ENCODE data around the gene ARHGEF7. TPM values are rescaled to one million over a fixed set of nuclear protein-coding genes. Genes with fewer than 3 reads are reported as not detected.

The ARHGEF7 gene
- total RNA-seq, 1 experiment from 2014 or later: 47.3 TPM

DNA sequence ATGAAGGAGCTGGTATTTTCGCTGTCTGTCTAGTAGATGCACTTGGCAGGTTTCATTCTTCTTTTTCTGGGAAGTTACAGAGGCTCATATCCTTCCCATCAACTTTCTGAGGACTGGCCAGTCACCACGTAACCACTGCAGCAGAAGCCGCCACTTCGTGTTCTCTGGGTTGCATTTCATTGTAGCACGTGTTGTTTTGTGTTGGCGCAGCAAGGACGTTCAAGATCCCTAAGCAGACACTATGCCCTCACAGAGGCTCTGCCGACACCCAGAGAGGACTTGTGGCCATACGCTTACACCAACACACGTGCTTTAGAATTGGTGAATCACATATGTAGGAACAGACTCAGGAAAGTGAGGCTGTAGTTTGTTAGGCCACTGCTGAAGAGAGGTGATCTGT is 163.1 kb downstream of the ARHGEF7 start:
- Mint-ChIP-seq H3K4me1 (no peaks in the 10 kb centered on the region), H3K27me3 (ENCODE audit: low read depth) (no peaks in the 10 kb centered on the region), H3K27ac (no peak overlapping the region), H3K4me3 (no peak overlapping the region), H3K36me3 (peaks cover 39% of the 10 kb centered on the region), H3K9me3 (no peaks in the 10 kb centered on the region)
- ChIA-PET CTCF (no interaction called here), POLR2A (no interaction called here)
- no peak for DNase-seq (ENCODE audit: low spot score)
- TF ChIP-seq, protein P1, sequence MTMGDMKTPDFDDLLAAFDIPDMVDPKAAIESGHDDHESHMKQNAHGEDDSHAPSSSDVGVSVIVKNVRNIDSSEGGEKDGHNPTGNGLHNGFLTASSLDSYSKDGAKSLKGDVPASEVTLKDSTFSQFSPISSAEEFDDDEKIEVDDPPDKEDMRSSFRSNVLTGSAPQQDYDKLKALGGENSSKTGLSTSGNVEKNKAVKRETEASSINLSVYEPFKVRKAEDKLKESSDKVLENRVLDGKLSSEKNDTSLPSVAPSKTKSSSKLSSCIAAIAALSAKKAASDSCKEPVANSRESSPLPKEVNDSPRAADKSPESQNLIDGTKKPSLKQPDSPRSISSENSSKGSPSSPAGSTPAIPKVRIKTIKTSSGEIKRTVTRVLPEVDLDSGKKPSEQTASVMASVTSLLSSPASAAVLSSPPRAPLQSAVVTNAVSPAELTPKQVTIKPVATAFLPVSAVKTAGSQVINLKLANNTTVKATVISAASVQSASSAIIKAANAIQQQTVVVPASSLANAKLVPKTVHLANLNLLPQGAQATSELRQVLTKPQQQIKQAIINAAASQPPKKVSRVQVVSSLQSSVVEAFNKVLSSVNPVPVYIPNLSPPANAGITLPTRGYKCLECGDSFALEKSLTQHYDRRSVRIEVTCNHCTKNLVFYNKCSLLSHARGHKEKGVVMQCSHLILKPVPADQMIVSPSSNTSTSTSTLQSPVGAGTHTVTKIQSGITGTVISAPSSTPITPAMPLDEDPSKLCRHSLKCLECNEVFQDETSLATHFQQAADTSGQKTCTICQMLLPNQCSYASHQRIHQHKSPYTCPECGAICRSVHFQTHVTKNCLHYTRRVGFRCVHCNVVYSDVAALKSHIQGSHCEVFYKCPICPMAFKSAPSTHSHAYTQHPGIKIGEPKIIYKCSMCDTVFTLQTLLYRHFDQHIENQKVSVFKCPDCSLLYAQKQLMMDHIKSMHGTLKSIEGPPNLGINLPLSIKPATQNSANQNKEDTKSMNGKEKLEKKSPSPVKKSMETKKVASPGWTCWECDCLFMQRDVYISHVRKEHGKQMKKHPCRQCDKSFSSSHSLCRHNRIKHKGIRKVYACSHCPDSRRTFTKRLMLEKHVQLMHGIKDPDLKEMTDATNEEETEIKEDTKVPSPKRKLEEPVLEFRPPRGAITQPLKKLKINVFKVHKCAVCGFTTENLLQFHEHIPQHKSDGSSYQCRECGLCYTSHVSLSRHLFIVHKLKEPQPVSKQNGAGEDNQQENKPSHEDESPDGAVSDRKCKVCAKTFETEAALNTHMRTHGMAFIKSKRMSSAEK (CRISPR knock-in tag; IDR thresholded peaks at IDR 0.05; ENCODE audit: borderline replicate concordance): no peak
- TF ChIP-seq SMAD3 (CRISPR knock-in tag; IDR thresholded peaks at IDR 0.05; ENCODE audit: borderline replicate concordance) (no peak), ESRRA (CRISPR knock-in tag; IDR thresholded peaks at IDR 0.05; ENCODE audit: borderline replicate concordance) (no peak), E2F4 (CRISPR knock-in tag; IDR thresholded peaks at IDR 0.05; ENCODE audit: borderline replicate concordance, low read depth) (no peak), PRRX2 (CRISPR knock-in tag; IDR thresholded peaks at IDR 0.05) (no peak), ATF6 (CRISPR knock-in tag; IDR thresholded peaks at IDR 0.05) (no peak), SP1 (CRISPR knock-in tag; conservative IDR thresholded peaks at IDR 0.05) (no peak), ZNF317 (CRISPR knock-in tag; IDR thresholded peaks at IDR 0.05; ENCODE audit: borderline replicate concordance, low read depth) (no peak), FOXJ3 (CRISPR knock-in tag; IDR thresholded peaks at IDR 0.05; ENCODE audit: borderline replicate concordance) (no peak), RORB (CRISPR knock-in tag; IDR thresholded peaks at IDR 0.05) (no peak), SOX15 (CRISPR knock-in tag; IDR thresholded peaks at IDR 0.05) (no peak)
- TF ChIP-seq, protein P2, sequence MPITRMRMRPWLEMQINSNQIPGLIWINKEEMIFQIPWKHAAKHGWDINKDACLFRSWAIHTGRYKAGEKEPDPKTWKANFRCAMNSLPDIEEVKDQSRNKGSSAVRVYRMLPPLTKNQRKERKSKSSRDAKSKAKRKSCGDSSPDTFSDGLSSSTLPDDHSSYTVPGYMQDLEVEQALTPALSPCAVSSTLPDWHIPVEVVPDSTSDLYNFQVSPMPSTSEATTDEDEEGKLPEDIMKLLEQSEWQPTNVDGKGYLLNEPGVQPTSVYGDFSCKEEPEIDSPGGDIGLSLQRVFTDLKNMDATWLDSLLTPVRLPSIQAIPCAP (CRISPR knock-in tag; IDR thresholded peaks at IDR 0.05): no peak
- TF ChIP-seq, protein P3, sequence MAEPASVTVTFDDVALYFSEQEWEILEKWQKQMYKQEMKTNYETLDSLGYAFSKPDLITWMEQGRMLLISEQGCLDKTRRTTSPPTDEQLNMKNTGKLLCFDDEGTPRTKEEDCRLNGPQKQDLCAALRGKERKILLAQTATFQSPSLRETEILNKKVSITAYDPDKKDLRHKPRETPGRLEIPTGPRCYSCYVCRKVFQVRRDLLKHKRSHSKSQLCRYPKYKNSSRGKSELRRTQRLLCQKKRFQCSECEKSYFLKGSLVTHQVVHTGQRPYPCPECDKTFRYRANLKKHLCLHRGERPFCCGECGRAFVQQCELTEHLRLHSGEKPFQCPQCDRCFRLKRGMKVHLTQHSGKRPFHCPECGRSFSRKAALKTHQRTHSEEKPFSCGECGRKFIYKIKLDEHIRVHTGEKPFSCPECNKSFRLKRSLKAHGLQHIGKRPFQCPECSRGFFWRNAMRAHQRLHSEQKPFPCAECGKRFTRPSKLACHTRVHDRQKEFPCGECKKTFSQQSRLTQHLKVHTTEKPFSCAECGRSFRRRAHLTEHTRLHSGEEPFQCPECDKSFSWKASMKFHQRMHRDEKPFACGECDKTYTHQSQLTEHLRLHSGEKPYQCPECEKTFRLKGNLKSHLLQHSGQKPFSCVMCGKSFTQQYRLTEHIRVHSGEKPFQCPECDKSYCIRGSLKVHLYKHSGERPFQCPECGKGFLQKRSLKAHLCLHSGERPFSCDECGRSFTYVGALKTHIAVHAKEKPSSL (CRISPR knock-in tag; conservative IDR thresholded peaks at IDR 0.05): no peak
- TF ChIP-seq, protein P4, sequence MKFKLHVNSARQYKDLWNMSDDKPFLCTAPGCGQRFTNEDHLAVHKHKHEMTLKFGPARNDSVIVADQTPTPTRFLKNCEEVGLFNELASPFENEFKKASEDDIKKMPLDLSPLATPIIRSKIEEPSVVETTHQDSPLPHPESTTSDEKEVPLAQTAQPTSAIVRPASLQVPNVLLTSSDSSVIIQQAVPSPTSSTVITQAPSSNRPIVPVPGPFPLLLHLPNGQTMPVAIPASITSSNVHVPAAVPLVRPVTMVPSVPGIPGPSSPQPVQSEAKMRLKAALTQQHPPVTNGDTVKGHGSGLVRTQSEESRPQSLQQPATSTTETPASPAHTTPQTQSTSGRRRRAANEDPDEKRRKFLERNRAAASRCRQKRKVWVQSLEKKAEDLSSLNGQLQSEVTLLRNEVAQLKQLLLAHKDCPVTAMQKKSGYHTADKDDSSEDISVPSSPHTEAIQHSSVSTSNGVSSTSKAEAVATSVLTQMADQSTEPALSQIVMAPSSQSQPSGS (CRISPR knock-in tag; IDR thresholded peaks at IDR 0.05; ENCODE audit: borderline replicate concordance, low read depth): no peak
- no peak for ATAC-seq
